GM18508 (cell line): Measurements from ENCODE around the gene PDXDC1.
"Not testable (repeated sequence)": the region's sequence is repeated elsewhere in the genome, so short reads cannot be mapped to it uniquely, and the experiment has no call there.

Experiments used
- ATAC-seq: cut with Tn5 transposase; IDR thresholded peaks from one replicate; pipeline ENCODE4 v1.9.1; 2021; ENCODE audit warnings: moderate number of reproducible peaks; ENCODE audit not compliant: insufficient read depth, unreplicated experiment

Gene PDXDC1

DNA sequence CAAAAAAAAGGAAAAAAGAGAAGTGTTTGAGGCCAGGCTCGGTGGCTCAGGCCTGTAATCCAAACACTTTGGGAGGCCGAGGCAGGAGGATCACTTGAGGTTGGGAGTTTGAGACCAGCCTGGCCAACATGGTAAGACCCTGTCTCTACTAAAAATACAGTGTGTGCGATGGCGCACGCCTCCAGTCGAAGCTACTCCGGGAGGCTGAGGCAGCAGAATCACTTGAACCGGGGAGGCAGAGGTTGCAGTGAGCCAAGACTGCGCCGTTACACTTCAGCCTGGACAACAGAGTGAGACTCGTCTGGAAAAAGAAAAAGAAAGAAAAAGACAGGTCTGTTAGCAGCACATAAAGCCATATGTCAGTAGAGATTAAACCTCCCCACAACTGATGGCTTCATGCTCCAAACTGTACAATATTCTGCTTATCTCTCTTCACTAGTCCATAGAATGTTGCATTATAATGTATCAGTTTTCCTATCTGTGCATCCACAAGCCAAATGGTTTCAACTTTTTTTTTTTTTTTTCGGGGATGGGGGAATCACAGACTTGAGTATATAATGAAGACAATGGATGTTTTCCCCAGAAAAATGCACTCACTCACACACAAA lies 3.1 kb upstream of the PDXDC1 start:
- ATAC-seq, result not testable (repeated sequence)

GRCh38 chr16:14973785-14974322 lies 972 bp upstream of the PDXDC1 start:
- ATAC-seq, result not testable (repeated sequence)

GRCh38 chr16:14974331-14974655 lies 533 bp upstream of the PDXDC1 start:
- ATAC-seq, result not testable (repeated sequence)

- not testable (repeated sequence) for ATAC-seq
Observed at GRCh38 chr16:14975418-14976194, 780 bp downstream of the PDXDC1 start.

GRCh38 chr16:14976971-14977736 lies 2.3 kb downstream of the PDXDC1 start:
- ATAC-seq, result not testable (repeated sequence)

- ATAC-seq, result not testable (repeated sequence)
Observed at GRCh38 chr16:14978281-14978680, 3.5 kb downstream of the PDXDC1 start.

- ATAC-seq, result not testable (repeated sequence)
Observed at GRCh38 chr16:14978908-14979307, 4.1 kb downstream of the PDXDC1 start.

DNA sequence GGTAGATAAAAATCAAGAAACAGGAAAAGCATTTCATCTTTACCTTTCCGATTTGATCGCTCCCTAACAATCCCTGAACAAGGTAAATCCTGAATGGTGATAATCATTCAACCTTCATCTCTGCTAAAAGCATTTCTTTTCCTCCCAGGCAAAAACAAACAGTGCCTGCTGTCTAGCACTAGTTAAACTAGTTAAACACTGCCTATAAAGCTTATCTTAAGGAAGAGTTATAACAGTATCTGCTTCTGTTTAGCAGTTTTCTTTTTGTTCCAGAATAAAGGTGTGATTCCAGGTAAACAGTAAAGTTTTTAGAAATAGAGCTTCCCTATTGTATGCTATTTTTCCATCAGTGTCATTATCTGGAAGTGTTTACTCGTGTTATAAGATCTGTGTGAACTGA lies 6.4 kb downstream of the PDXDC1 start:
- not testable (repeated sequence) for ATAC-seq

DNA sequence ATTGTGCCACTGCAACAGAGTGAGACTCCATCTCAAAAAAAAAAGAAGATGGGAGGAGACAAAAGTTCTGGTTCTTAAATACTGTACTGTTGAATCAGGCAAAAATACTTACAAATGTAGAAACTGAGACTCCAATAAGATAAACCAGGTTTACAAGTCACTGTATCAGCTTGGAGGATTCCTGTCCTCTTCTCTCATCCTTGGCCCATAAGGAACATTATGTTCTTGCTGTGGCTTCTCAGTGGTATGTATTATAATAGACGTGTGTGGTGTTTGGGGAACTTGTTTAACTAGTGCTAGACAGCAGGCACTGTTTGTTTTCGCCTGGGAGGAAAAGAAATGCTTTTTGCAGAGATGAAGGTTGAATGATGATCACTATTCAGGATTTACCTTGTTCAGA lies 7.7 kb downstream of the PDXDC1 start:
- ATAC-seq, result not testable (repeated sequence)

GRCh38 chr16:14988092-14988491 lies 13.3 kb downstream of the PDXDC1 start:
- ATAC-seq, result not testable (repeated sequence)

DNA sequence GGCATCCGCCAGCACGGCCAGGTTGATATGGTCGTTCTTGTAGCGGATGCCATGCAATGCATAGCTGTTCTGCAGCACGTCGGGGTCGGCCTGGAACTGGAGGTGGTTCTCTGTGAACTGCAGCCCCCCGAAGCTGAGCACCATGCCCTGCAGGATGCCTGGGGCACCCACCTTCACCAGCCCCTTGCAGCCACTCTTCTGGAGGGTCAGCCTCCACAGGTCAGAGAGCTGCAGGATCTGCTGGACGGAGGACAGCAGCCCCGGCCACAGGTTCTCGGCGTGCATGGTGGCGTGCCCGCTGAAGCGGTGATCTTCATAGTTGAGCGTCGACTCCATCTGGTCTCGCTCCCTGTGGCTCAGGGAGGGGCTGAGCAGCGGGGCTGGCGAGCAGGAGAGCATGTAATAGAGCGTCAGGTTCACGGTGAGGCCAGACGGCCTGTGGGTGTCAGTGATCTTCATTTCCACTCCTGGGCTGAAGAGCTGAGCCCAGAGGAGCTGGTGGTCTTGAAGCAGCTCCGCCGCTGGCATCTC lies 13.9 kb downstream of the PDXDC1 start:
- not testable (repeated sequence) for ATAC-seq

GRCh38 chr16:14989291-14990281 lies 14.8 kb downstream of the PDXDC1 start:
- ATAC-seq, result not testable (repeated sequence)

GRCh38 chr16:14993277-14994151 lies 18.7 kb downstream of the PDXDC1 start:
- not testable (repeated sequence) for ATAC-seq

GRCh38 chr16:14996702-14997101 lies 21.9 kb downstream of the PDXDC1 start:
- ATAC-seq, result not testable (repeated sequence)

DNA sequence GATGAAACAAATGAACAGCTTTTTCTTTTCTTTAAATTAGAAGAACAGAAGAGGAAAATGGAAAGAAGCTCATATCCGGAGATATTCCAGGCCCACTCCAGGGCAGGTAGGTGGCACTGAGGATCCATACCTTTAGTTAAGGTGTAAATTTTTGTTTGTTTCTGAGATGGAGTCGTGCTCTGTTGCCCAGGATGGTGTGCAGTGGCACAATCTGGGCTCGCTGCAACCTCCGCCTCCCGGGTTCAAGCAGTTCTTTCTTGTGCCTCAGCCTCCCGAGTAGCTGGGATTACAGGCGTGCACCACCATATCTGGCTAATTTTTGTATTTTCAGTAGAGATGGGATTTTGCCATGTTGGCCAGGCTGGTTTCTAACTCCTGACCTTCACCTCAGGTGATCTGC lies 23.5 kb downstream of the PDXDC1 start:
- not testable (repeated sequence) for ATAC-seq

GRCh38 chr16:14999845-15000244 lies 25.0 kb downstream of the PDXDC1 start:
- ATAC-seq, result not testable (repeated sequence)

GRCh38 chr16:15002448-15002847 lies 27.6 kb downstream of the PDXDC1 start:
- ATAC-seq, result not testable (repeated sequence)

DNA sequence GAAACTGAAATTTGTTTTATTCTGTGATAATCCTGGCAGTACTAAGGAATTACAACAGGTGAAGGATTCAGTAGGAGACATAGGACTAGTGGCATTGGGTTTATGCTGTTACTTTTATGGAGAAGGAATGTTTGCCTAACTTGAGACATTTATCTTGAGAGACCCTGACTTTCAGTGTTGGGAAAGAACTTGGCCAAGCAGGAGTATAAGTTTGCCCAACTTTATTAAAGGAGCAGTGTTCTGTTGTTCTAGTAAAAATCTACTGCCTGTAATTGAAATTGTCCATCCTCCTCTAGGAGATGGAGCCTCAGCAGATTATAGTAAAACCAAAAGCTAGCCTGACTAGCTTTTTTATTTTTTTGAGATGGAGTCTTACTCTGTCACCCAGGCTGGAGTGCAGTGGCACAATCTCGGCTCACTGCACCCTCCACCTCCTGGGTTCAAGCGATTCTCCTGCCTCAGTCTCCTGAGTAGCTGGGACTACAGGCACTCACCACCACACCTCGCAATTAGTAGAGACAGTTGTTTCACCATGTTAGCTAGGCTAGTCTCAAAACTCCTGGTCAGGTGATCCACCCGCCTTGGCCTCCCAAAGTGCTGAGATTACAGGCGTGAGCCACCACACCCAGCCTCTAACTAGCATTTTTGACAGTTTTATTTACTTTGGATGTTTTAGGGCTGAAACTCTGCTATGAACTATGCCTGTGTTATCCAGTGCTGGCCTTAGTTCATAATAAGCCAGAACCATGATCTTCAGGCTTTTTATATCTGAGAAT lies 30.7 kb downstream of the PDXDC1 start:
- ATAC-seq, result not testable (repeated sequence)
